ENCODE data around the gene CLDN18. TPM values are rescaled to one million over a fixed set of nuclear protein-coding genes. Genes with fewer than 3 reads are reported as not detected.

The CLDN18 gene
- total and polyA plus RNA-seq, 2 of the 8 experiments (the other 6 are each of a cell fraction or from before 2014, with no cell fraction given) = not detected

DNA sequence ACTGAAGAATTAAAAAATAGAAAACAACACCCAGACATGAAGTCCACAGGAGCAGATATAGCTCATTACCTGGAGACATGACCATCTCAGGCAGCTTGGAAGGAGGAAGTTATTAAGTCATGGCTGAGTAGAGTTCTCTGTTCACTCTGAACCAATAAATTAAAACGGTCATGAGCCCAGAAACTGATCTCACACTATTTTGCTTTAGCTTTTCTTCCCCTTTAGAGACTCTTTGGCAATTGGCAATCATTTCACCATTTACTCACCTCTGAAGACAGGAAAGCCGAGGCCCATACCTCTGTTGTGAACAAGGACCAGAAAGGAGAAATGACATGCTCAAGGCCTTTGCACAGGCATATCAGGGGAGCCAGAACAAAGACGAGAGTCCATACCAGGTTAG lies 26.6 kb downstream of the CLDN18 start:
- no peak overlapping the region for H3K4ac ChIP-seq (replicated peaks; ENCODE audit: insufficient read length, low read depth, low read length)
- no peaks in the 10 kb centered on the region for H3K79me1 ChIP-seq (ENCODE audit: low read depth, low read length)
- no peaks in the 10 kb centered on the region for H3K4me1 ChIP-seq (replicated peaks in 1 of 4; ENCODE audit: control insufficient read depth in 3 of 4, insufficient read depth in 4 of 4, low read length in 3 of 4)
- no peaks in the 10 kb centered on the region for H3K23me2 ChIP-seq (ENCODE audit: low read depth, low read length)
- H3K14ac ChIP-seq (ENCODE audit: insufficient read length) = no peak overlapping the region
- H2BK12ac ChIP-seq (ENCODE audit: low read depth, low read length) = no peak overlapping the region
- H2BK5ac ChIP-seq (ENCODE audit: low read depth, low read length) = no peak overlapping the region
- no peak overlapping the region for H2BK120ac ChIP-seq (replicated peaks; ENCODE audit: low read depth, low read length)
- no peak overlapping the region for H4K8ac ChIP-seq (ENCODE audit: extremely low read depth, insufficient read depth, low read length)
- H3K23ac ChIP-seq (ENCODE audit: insufficient read length) = no peak overlapping the region
- no peak overlapping the region for H3K9ac ChIP-seq (replicated peaks in 1 of 4; ENCODE audit: extremely low read depth in 1 of 4, low read depth in 3 of 4, low read length in 3 of 4)
- H3K9me3 ChIP-seq (ENCODE audit: insufficient read depth in 2 of 2, low read depth in 1 of 2, low read length in 1 of 2) = no peaks in the 10 kb centered on the region
- no peaks in the 10 kb centered on the region; a peak in 1 of 8 replicates for H3K36me3 ChIP-seq (ENCODE audit: control insufficient read depth in 2 of 4, insufficient read depth in 4 of 4, low read length in 3 of 4)
- no peak overlapping the region for H2BK20ac ChIP-seq (ENCODE audit: low read length)
- no peak overlapping the region for H3K4me2 ChIP-seq (ENCODE audit: insufficient read depth in 1 of 2, low read depth in 2 of 2, low read length in 2 of 2)
- no peak overlapping the region for H3K56ac ChIP-seq (replicated peaks; ENCODE audit: insufficient read length, low read depth, low read length)
- DNase-seq (ENCODE audit: low read depth in 1 of 2, low spot score in 2 of 2) = no peak
- no peak overlapping the region for H2AFZ ChIP-seq (ENCODE audit: low read length)
- no peak for TF ChIP-seq TBP (IDR thresholded peaks at IDR 0.05; ENCODE audit: low read depth, low read length)
- no peak for TF ChIP-seq RAD21 (IDR thresholded peaks at IDR 0.05 in 1 of 2, conservative IDR thresholded peaks at IDR 0.05 in 1 of 2; ENCODE audit: low read depth in 2 of 2, low read length in 2 of 2)
- no peak overlapping the region for H2AK5ac ChIP-seq (ENCODE audit: low read depth, low read length)
- H4K91ac ChIP-seq (replicated peaks; ENCODE audit: insufficient read length, low read length) = no peak overlapping the region
- no peak overlapping the region for H3K27ac ChIP-seq (ENCODE audit: low read depth, low read length)
- H2BK15ac ChIP-seq (ENCODE audit: low read length) = no peak overlapping the region
- H4K5ac ChIP-seq (ENCODE audit: insufficient read length, low read depth, low read length) = no peak overlapping the region
- 82% methylated on average over 3 of the region's 3 CpGs; no CpG with 5 or more reads in 1 of the 2 experiments for WGBS, 2 experiments (ENCODE audit: extremely low coverage in 1 of 2, insufficient coverage in 1 of 2, insufficient read length in 1 of 2, insufficient replicate concordance in 2 of 2, low coverage in 1 of 2, low lambda C conversion rate in 2 of 2, missing lambda C conversion rate in 1 of 2)
- no peaks in the 10 kb centered on the region for H3K79me2 ChIP-seq (ENCODE audit: control insufficient read depth in 1 of 2, insufficient read depth in 2 of 2, low read length in 2 of 2)
- no peak for FAIRE-seq
- H3K27me3 ChIP-seq (replicated peaks in 1 of 4; ENCODE audit: control insufficient read depth in 3 of 4, extremely low read depth in 1 of 4, insufficient read depth in 3 of 4, low read length in 3 of 4) = no peaks in the 10 kb centered on the region
- H3K18ac ChIP-seq (ENCODE audit: extremely low read depth, low read length) = no peak overlapping the region
- no peak overlapping the region for H3K4me3 ChIP-seq (ENCODE audit: extremely low read depth in 1 of 4, insufficient read depth in 2 of 4, low read depth in 3 of 4, low read length in 4 of 4)
- H4K20me1 ChIP-seq (replicated peaks in 1 of 2; ENCODE audit: control insufficient read depth in 1 of 2, insufficient read depth in 2 of 2, low read length in 2 of 2) = no peaks in the 10 kb centered on the region
- POLR2A ChIA-PET (ENCODE audit: partially characterized antibody) = no interaction called here
- CTCF ChIA-PET (ENCODE audit: partially characterized antibody) = interaction anchor here (0.6 to 1.4 kb wide), 4 partner anchors 10 to 328 kb away, joined by 3 to 4 read pairs (median 4); partner anchors contain the start of gene CLDN18
